ENCODE data around the gene SZRD1. TPM values are rescaled to one million over a fixed set of nuclear protein-coding genes. Genes with fewer than 3 reads are reported as not detected.
A peak's percentile ranks its signal among the peaks of the same experiment; 100 is the strongest.

The SZRD1 gene
- total and polyA plus RNA-seq, 4 donors, result 29.3 to 114 (median 89.3) TPM

DNA sequence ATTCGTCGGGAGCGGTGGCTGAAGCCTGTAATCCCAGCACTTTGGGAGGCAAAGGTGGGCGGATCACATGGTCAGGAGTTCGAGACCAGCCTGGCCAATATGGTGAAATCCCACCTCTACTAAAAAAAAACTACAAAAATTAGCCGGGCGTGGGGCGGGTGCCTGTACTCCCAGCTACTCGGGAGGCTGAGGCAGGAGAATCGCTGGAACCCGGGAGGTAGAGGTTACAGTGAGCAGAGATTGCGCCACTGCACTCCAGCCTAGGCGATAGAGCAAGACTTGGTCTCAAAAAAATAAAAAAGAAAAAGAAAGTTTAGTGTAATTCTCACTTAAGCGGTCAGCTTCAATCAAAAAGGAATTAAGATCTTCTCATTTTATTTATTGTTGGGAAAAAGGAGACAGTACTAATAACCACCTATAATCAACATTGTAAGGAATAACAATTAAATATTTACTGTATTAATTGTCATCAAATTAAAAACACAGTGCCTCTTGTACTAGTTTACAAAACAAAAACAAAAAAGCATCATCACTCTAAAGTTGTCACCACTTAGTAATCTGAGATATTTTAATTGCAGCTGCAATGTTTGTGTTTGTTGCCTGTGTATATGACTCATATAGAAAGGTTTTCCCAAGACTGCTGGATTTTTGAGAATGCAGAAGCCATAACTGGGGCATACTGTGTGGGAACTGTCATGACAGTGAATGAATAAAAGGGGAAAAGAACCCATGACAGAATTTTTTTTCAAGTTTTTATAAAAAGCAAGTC lies 18.4 kb upstream of the SZRD1 start:
- 91 to 95% methylated on average over 14 of the region's 14 CpGs for WGBS, 2 donors
- no peaks in the 10 kb centered on the region for H3K9me3 ChIP-seq (ENCODE audit: control insufficient read depth in 4 of 4, insufficient read depth in 3 of 4, low read length in 3 of 4)
- H3K36me3 ChIP-seq (ENCODE audit: control insufficient read depth in 4 of 4, insufficient read depth in 4 of 4, low read length in 4 of 4), result peaks cover 0 to 5% (median 1%) of the 10 kb centered on the region in 4 donors
- TF ChIP-seq, protein P1, sequence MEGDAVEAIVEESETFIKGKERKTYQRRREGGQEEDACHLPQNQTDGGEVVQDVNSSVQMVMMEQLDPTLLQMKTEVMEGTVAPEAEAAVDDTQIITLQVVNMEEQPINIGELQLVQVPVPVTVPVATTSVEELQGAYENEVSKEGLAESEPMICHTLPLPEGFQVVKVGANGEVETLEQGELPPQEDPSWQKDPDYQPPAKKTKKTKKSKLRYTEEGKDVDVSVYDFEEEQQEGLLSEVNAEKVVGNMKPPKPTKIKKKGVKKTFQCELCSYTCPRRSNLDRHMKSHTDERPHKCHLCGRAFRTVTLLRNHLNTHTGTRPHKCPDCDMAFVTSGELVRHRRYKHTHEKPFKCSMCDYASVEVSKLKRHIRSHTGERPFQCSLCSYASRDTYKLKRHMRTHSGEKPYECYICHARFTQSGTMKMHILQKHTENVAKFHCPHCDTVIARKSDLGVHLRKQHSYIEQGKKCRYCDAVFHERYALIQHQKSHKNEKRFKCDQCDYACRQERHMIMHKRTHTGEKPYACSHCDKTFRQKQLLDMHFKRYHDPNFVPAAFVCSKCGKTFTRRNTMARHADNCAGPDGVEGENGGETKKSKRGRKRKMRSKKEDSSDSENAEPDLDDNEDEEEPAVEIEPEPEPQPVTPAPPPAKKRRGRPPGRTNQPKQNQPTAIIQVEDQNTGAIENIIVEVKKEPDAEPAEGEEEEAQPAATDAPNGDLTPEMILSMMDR (IDR thresholded peaks at IDR 0.05; ENCODE audit: control extremely low read depth, extremely low read depth), result no peak
- H3K27me3 ChIP-seq (ENCODE audit: control insufficient read depth in 3 of 3, insufficient read depth in 3 of 3, low read length in 2 of 3), result no peaks in the 10 kb centered on the region
- H3K4me3 ChIP-seq, result no peak overlapping the region
- no peak overlapping the region for H3K27ac ChIP-seq (ENCODE audit: low read depth in 1 of 2, low read length in 1 of 2)
- H3K9ac ChIP-seq (ENCODE audit: insufficient read depth in 1 of 2, low read length in 2 of 2), result no peak overlapping the region
- peaks cover 0 to 15% (median 6%) of the 10 kb centered on the region in 5 donors for H3K4me1 ChIP-seq (ENCODE audit: control insufficient read depth in 5 of 5, insufficient read depth in 5 of 5, low read length in 5 of 5)
- ATAC-seq (ENCODE audit: insufficient read depth, low FRiP score), result no peak
- no peak for DNase-seq

DNA sequence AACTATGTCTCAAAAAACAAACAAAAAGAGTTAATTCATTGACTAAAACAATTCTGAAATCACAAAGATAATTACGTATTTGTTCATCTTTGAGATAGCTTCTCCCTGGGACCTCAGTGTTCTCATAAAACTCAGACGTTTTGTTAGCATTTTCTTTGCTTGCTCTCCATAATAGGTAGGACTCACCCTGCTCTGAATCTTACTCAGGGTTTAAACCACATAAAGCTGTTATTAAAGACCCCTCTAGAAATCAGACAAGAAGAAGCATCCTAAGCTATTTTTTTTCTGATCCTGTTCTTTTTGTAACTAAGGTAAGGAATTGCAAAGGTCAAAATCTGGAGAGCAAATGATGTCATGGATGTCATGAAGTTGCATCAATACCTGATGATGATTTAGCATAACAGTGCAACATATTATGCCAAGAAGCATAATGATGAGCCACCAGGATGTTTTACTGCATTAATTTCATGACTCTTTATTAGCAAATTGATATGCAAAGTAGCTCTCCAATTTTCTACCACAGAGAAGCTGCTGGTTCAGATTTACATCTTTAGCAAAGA lies 17.1 kb upstream of the SZRD1 start:
- no peaks in the 10 kb centered on the region for H3K27me3 ChIP-seq (ENCODE audit: control insufficient read depth in 3 of 3, insufficient read depth in 3 of 3, low read length in 2 of 3)
- H3K36me3 ChIP-seq (ENCODE audit: control insufficient read depth in 4 of 4, insufficient read depth in 4 of 4, low read length in 4 of 4), result peaks cover 0 to 5% (median 1%) of the 10 kb centered on the region in 4 donors
- peaks cover 0 to 15% (median 6%) of the 10 kb centered on the region in 5 donors for H3K4me1 ChIP-seq (ENCODE audit: control insufficient read depth in 5 of 5, insufficient read depth in 5 of 5, low read length in 5 of 5)
- H3K27ac ChIP-seq (ENCODE audit: low read depth in 1 of 2, low read length in 1 of 2), result no peak overlapping the region
- TF ChIP-seq, protein P1 (IDR thresholded peaks at IDR 0.05; ENCODE audit: control extremely low read depth, extremely low read depth), result no peak
- 75 to 83% methylated on average over 2 of the region's 2 CpGs for WGBS, 2 donors
- DNase-seq (no peak), ATAC-seq (ENCODE audit: insufficient read depth, low FRiP score) (no peak)
- no peaks in the 10 kb centered on the region for H3K9me3 ChIP-seq (ENCODE audit: control insufficient read depth in 4 of 4, insufficient read depth in 3 of 4, low read length in 3 of 4)
- H3K4me3 ChIP-seq, result no peak overlapping the region
- H3K9ac ChIP-seq (ENCODE audit: insufficient read depth in 1 of 2, low read length in 2 of 2), result peak overlapping the region in 1 of 2 donors; percentile 14

DNA sequence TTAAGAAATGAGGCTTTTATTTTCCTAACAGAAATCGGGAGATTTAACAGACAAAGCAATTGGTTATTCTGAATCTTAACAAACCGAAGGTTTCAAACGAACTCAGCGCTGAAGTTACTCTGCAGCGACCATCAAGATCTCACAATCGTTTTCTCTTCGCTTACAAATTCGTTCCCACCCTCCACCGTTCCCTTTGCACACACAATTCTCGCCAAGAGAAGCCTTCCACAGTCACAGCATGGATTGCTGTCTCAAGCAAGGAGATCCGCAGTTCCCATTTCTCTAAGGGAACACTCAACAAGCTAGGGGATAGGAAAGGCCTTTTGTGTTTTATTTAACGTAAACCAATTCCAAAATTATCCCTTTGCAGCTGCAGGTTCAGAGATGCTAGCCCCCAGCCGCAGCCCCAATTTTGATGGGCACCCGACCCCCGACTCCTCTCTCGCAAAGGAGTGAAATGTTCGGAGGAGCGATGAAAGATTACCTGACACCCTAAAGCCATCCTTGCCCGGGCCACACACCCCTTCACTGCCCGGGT lies 15.5 kb upstream of the SZRD1 start:
- peak; percentile 39 to 80 (median 68) for DNase-seq

More for the DNA sequence above, 15.5 kb upstream of the SZRD1 start:
- 1% methylated on average over 20 of the region's 20 CpGs for WGBS, 2 donors
- TF ChIP-seq, protein P1 (IDR thresholded peaks at IDR 0.05; ENCODE audit: control extremely low read depth, extremely low read depth), result no peak
- Histone ChIP-seq H3K27ac (ENCODE audit: low read depth in 1 of 2, low read length in 1 of 2) (peak overlapping the region; percentile 90 to 92), H3K9ac (ENCODE audit: insufficient read depth in 1 of 2, low read length in 2 of 2) (peak overlapping the region; percentile 80 to 93), H3K9me3 (ENCODE audit: control insufficient read depth in 4 of 4, insufficient read depth in 3 of 4, low read length in 3 of 4) (no peaks in the 10 kb centered on the region), H3K4me3 (peak overlapping the region; percentile 91), H3K36me3 (ENCODE audit: control insufficient read depth in 4 of 4, insufficient read depth in 4 of 4, low read length in 4 of 4) (peaks cover 0 to 5% (median 1%) of the 10 kb centered on the region in 4 donors), H3K4me1 (ENCODE audit: control insufficient read depth in 5 of 5, insufficient read depth in 5 of 5, low read length in 5 of 5) (peaks cover 0 to 15% (median 6%) of the 10 kb centered on the region in 5 donors), H3K27me3 (ENCODE audit: control insufficient read depth in 3 of 3, insufficient read depth in 3 of 3, low read length in 2 of 3) (no peaks in the 10 kb centered on the region)
- no peak for ATAC-seq (ENCODE audit: insufficient read depth, low FRiP score)

Measured in lung (tissue), 12 donors.